Naive B cell (primary cell): ENCODE measurements around the gene TMEM217. TPM values are rescaled to one million over a fixed set of nuclear protein-coding genes. Genes with fewer than 3 reads are reported as not detected.
"Not testable (repeated sequence)": the region's sequence is repeated elsewhere in the genome, so short reads cannot be mapped to it uniquely, and the experiment has no call there.

Source experiments
- ATAC-seq, 2 donors: fragments of 150-1000 bp; cut with Tn5 transposase; 2 replicates each; pipeline ENCODE4 v1.10.0; 2021; ENCODE audit warnings: low read depth in 2 of 2, mild to moderate bottlenecking in 2 of 2, moderate library complexity in 2 of 2
- DNase-seq: peaks from one replicate; pipeline ENCODE4 v3.0.0; 2022
- H3K27ac Mint-ChIP-seq, 6 donors: one replicate each; pipeline ENCODE4 v1.8.0; 2020 to 2022; ENCODE audit warnings: mild to moderate bottlenecking in 6 of 6, mixed read lengths in 6 of 6, moderate library complexity in 5 of 6, inconsistent platforms in 2 of 6
- H3K27me3 Mint-ChIP-seq, 3 donors: one replicate each; pipeline ENCODE4 v1.8.0; 2021 to 2022; ENCODE audit warnings: mixed read lengths in 3 of 3, mild to moderate bottlenecking in 1 of 3
- H3K36me3 Mint-ChIP-seq, 2 donors: one replicate each; pipeline ENCODE4 v1.8.0; 2020 to 2022; ENCODE audit warnings: mixed read lengths in 2 of 2, inconsistent platforms in 1 of 2, mild to moderate bottlenecking in 1 of 2
- H3K4me1 Mint-ChIP-seq, 3 donors: one replicate each; pipeline ENCODE4 v1.8.0; 2020 to 2022; ENCODE audit warnings: mixed read lengths in 3 of 3, inconsistent platforms in 1 of 3, mild to moderate bottlenecking in 1 of 3, moderate library complexity in 1 of 3
- H3K4me3 Mint-ChIP-seq, 8 donors: one replicate each; pipeline ENCODE4 v1.8.0; 2020 to 2022; ENCODE audit warnings: mild to moderate bottlenecking in 8 of 8, mixed read lengths in 8 of 8, moderate library complexity in 8 of 8, inconsistent platforms in 2 of 8
- H3K9me3 Mint-ChIP-seq, 7 donors: one replicate each; pipeline ENCODE4 v1.8.0; 2020 to 2022; ENCODE audit warnings: mixed read lengths in 7 of 7, mild to moderate bottlenecking in 5 of 7, inconsistent platforms in 2 of 7, moderate library complexity in 1 of 7
- polyA plus RNA-seq, 6 donors: library from polyadenylated mRNA; unstranded; fragments of 300-500 nt; fragmentation: Illumina TruSeq; gene quantifications; one replicate each; pipeline ENCODE4 v1.2.3, GENCODE V29; 2021; ENCODE audit warnings: low read depth in 6 of 6

TMEM217 gene
- polyA plus RNA-seq, result under 1 TPM in 3 of 6 donors, not detected in 3; 0.18 to 0.96 (median 0.32) TPM

DNA sequence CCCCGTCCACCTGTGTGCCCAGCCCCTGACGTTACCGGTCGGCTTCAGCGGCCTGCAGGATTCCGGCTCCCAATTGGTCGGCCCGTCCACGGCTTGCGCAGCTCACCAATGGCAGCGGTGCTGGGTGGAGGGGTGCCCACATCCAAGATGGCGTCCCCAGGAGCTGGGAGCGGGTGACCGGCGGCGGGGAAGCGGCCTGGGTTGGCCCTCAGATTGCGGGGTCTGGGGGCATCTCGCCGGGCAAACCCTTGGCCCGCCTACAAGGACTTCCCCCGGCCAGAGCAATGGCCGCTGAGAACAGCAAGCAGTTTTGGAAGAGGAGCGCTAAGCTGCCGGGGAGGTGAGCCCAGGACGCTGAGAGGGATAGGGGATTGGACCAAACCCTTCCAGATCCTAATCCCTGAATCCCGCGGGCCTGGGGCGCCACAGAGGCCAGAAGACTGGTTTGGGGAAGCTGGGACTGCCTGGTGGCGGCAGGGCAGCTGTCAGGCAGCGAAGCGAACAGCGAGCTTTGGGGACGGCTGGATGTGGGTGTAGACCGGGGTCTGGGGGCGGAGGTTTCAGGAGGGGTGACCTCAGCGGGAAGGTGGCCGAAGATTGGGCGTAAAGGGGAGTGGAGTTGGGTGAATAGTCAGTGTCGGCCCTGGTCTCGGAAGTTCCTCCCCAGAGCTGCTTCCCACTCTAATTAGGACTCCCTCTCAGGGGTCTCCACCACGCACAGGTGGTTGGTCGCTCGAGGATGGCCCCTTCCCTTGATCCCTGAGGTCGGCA, at the start of gene TMEM217, which contains the start of gene TBC1D22B:
TMEM217 (minus strand) TSS at position 511 of the 771 bp plus-strand sequence. CDS start 39,114 bp downstream, outside the sequence.
TBC1D22B (plus strand) TSS at position 139 of the 771 bp plus-strand sequence; CDS start at position 285, 146 bp downstream.
- peak within 1 kb of the TSS; percentile 84 to 96 (median 94) for H3K4me3 Mint-ChIP-seq
- peak; percentile 98 to 99 for ATAC-seq

GRCh38 chr6:37307484-37307883, 49.5 kb upstream of the TMEM217 start:
- not testable (repeated sequence) for H3K27me3 Mint-ChIP-seq, DNase-seq, H3K27ac Mint-ChIP-seq, ATAC-seq, H3K4me3 Mint-ChIP-seq, H3K9me3 Mint-ChIP-seq, H3K4me1 Mint-ChIP-seq
- peaks cover 20 to 23% of the 10 kb centered on the region in 2 donors for H3K36me3 Mint-ChIP-seq

More for the DNA sequence above, at the start of gene TMEM217, which contains the start of gene TBC1D22B:
- Mint-ChIP-seq H3K27ac (peak within 1 kb of the TSS; percentile 93 to 99 (median 96)), H3K4me1 (peaks cover 26 to 37% (median 28%) of the 10 kb centered on the region in 3 donors), H3K36me3 (no peaks in the 10 kb centered on the region), H3K27me3 (peaks cover 0 to 5% (median 0%) of the 10 kb centered on the region in 3 donors), H3K9me3 (no peaks in the 10 kb centered on the region)
- peak; percentile 92 for DNase-seq

GRCh38 chr6:37306624-37307222, 48.8 kb upstream of the TMEM217 start:
- no peak overlapping the region for H3K4me3 Mint-ChIP-seq
- peak overlapping the region in 1 of 6 donors; percentile 7 for H3K27ac Mint-ChIP-seq

DNA sequence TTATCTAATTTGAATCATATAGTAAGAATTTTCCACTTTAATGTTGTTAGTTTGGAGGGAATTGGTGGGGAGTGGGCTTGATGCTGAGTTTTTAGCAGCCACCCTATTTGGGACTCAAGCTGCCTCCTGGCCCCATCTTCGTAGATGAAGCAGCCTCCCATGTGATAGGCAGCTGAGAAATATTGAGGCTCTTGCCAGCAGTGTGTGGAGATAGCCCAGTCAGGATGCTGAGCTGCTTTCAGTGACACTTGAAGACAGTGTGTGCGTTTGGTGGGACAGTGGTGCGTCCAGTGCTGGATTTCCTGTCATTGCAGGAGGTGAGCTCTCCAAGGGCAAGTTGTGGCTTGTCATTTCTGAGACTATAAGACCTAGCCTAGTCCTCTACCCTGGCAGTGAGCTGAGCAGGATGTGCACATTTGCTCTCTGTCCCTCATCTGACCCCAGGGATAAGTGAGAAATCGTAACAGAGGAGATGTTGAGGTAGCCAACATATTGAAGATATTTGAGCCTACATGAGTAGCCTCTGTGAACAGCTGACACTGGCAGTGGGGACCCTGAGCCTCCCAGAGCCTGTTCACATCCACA, 48.0 kb upstream of the TMEM217 start:
- ATAC-seq, result no peak
- peaks cover 23 to 30% of the 10 kb centered on the region in 2 donors for H3K36me3 Mint-ChIP-seq
- peaks cover 0 to 10% (median 4%) of the 10 kb centered on the region in 3 donors for H3K4me1 Mint-ChIP-seq
- H3K9me3 Mint-ChIP-seq, result no peaks in the 10 kb centered on the region
- H3K4me3 Mint-ChIP-seq, result no peak overlapping the region
- H3K27ac Mint-ChIP-seq, result no peak overlapping the region
- DNase-seq, result no peak
- no peaks in the 10 kb centered on the region for H3K27me3 Mint-ChIP-seq

More at GRCh38 chr6:37306624-37307222, 48.8 kb upstream of the TMEM217 start:
- ATAC-seq, result no peak
- Mint-ChIP-seq H3K9me3 (no peaks in the 10 kb centered on the region), H3K27me3 (no peaks in the 10 kb centered on the region), H3K4me1 (peaks cover 0 to 10% (median 4%) of the 10 kb centered on the region in 3 donors), H3K36me3 (peaks cover 23 to 24% of the 10 kb centered on the region in 2 donors)
- DNase-seq, result no peak

DNA sequence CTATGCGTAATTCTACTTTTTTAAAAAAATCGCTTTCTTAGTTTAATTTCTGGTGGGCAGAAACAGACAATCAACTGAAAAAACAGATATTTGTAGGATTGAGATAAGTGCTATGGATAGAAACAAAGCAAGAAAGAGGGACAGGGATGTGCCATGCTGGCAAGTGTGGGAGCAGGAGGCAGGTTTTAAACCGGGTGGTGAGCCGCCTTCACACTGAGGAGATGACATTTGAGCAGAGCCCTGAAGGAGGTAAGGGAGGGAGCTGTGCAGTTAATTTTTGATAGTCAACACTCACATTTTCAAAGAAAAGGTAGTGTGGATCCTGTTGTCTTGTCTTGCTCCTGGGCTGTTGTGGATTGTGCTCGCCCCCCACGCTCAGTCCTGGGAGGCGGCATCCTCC, 46.8 kb upstream of the TMEM217 start:
- Mint-ChIP-seq H3K9me3 (no peaks in the 10 kb centered on the region), H3K4me3 (no peak overlapping the region), H3K4me1 (peaks cover 0 to 10% (median 4%) of the 10 kb centered on the region in 3 donors), H3K27me3 (no peaks in the 10 kb centered on the region), H3K36me3 (peaks cover 23 to 30% of the 10 kb centered on the region in 2 donors), H3K27ac (no peak overlapping the region)
- ATAC-seq, result no peak
- no peak for DNase-seq

DNA sequence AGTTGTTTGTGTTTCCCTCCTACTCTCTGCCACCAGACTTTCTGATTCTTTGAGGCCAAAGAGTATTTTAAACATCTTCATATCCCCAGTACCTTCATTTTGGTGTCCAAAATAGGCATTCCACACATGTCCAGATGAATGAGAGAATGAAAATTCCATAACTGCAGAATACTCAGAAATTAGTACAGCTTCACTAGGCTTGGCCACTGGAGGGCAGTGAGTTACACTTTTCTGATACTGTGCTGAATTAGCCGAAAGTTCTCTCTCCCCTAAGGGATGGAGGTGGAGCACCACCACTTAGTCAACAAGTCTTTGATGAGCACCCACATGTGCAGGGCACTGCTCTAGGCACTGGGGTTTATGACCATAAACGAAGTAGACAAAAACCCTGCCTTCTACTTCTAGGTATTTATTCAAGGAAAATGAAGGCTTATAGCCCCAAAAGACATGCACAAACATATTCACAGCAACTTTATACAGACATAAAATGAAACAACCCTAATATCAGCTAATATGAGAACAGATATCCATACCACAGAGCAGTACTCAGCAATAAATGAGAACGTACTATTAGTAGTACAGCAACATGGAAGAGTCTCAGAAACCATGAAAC, 46.1 kb upstream of the TMEM217 start:
- no peak for DNase-seq
- peak; percentile 43 to 47 for ATAC-seq
- Mint-ChIP-seq H3K9me3 (no peaks in the 10 kb centered on the region), H3K4me3 (peak overlapping the region in 1 of 8 donors; percentile 39), H3K4me1 (peaks cover 0 to 10% (median 4%) of the 10 kb centered on the region in 3 donors), H3K27ac (peak overlapping the region in 2 of 6 donors; percentile 36 to 39), H3K27me3 (no peaks in the 10 kb centered on the region), H3K36me3 (peaks cover 23 to 36% of the 10 kb centered on the region in 2 donors)

DNA sequence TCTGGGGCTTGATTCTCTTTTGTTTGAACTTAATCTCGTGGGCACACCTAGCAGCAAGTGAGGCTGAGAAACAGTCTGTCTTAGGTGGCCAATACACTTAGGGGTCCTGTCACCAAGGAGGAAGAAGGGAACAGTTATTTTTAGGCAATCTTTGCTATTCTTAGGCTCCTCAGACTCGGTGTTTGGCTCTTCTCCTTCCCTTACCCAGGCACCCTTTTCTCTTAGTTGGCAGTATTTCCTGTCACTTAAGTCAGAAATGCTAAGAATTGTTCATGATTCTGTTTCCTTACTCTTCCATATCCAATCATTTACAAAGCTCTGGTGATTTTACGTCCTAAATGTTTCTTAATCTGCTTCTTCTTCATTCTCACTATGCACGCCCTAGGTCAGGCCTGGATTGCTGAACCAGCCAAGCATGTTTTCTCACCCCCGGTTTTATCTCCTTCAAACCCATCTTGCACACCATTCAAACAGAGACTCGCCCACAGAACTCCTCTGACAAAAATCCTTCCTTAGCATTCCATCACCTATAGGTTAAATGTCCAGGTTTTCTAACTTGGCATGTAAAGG, 45.2 kb upstream of the TMEM217 start:
- H3K27me3 Mint-ChIP-seq, result no peaks in the 10 kb centered on the region
- peak overlapping the region in 1 of 8 donors; percentile 76 for H3K4me3 Mint-ChIP-seq
- no peak for ATAC-seq
- DNase-seq, result no peak
- peaks cover 0 to 10% (median 4%) of the 10 kb centered on the region in 3 donors for H3K4me1 Mint-ChIP-seq
- H3K36me3 Mint-ChIP-seq, result peaks cover 23 to 36% of the 10 kb centered on the region in 2 donors
- H3K27ac Mint-ChIP-seq, result peak overlapping the region in 3 of 6 donors; percentile 9 to 39 (median 36)
- H3K9me3 Mint-ChIP-seq, result no peaks in the 10 kb centered on the region

- no peaks in the 10 kb centered on the region for H3K9me3 Mint-ChIP-seq
- DNase-seq (no peak), ATAC-seq (no peak)
- H3K4me3 Mint-ChIP-seq, result no peak overlapping the region
- peak overlapping the region in 1 of 6 donors; percentile 37 for H3K27ac Mint-ChIP-seq
- no peaks in the 10 kb centered on the region for H3K27me3 Mint-ChIP-seq
- peaks cover 0 to 10% (median 4%) of the 10 kb centered on the region in 3 donors for H3K4me1 Mint-ChIP-seq
- peaks cover 23 to 43% of the 10 kb centered on the region in 2 donors for H3K36me3 Mint-ChIP-seq
These were observed 44.2 kb upstream of the TMEM217 start for GRCh38 chr6:37302086-37302686.

GRCh38 chr6:37299990-37300389, 42.0 kb upstream of the TMEM217 start:
- Mint-ChIP-seq H3K4me1 (peaks cover 0 to 10% (median 4%) of the 10 kb centered on the region in 3 donors), H3K36me3 (peaks cover 29 to 53% of the 10 kb centered on the region in 2 donors)

GRCh38 chr6:37298958-37299357, 41.0 kb upstream of the TMEM217 start:
- H3K4me3 Mint-ChIP-seq, result no peak overlapping the region
- ATAC-seq (no peak), DNase-seq (no peak)
- peaks cover 0 to 10% (median 4%) of the 10 kb centered on the region in 3 donors for H3K4me1 Mint-ChIP-seq
- no peaks in the 10 kb centered on the region for H3K27me3 Mint-ChIP-seq
- H3K9me3 Mint-ChIP-seq, result peaks cover 0 to 2% (median 0%) of the 10 kb centered on the region in 7 donors
- no peak overlapping the region for H3K27ac Mint-ChIP-seq
- peaks cover 21 to 44% of the 10 kb centered on the region in 2 donors for H3K36me3 Mint-ChIP-seq

More at GRCh38 chr6:37299990-37300389, 42.0 kb upstream of the TMEM217 start:
- Mint-ChIP-seq H3K4me3 (no peak overlapping the region), H3K27ac (no peak overlapping the region), H3K27me3 (no peaks in the 10 kb centered on the region), H3K9me3 (peaks cover 0 to 2% (median 0%) of the 10 kb centered on the region in 7 donors)
- ATAC-seq (no peak), DNase-seq (no peak)

DNA sequence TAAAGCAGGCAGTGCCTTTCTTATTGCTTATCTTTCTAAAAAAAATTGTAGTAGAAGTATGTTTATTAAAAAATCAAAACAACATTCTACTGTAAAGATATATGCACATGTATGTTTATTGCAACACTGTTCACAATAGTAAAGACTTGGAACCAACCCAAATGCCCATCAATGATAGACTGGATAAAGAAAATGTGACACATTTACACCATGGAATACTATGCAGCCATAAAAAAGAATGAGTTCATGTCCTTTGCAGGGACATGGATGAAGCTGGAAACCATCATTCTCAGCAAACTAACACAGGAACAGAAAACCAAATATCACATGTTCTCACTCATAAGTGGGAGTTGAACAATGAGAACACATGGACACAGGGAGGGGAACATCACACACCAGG, 39.7 kb upstream of the TMEM217 start:
- H3K36me3 Mint-ChIP-seq, result peaks cover 16 to 44% of the 10 kb centered on the region in 2 donors
- not testable (repeated sequence) for DNase-seq, H3K4me1 Mint-ChIP-seq, H3K27me3 Mint-ChIP-seq, H3K27ac Mint-ChIP-seq, ATAC-seq, H3K4me3 Mint-ChIP-seq, H3K9me3 Mint-ChIP-seq

GRCh38 chr6:37293426-37293825, 35.5 kb upstream of the TMEM217 start:
- no peak for DNase-seq
- no peak for ATAC-seq
- Mint-ChIP-seq H3K4me3 (no peak overlapping the region), H3K27ac (no peak overlapping the region), H3K36me3 (peaks cover 31 to 53% of the 10 kb centered on the region in 2 donors), H3K9me3 (peaks cover 0 to 2% (median 0%) of the 10 kb centered on the region in 7 donors), H3K27me3 (no peaks in the 10 kb centered on the region), H3K4me1 (peaks cover 0 to 5% (median 0%) of the 10 kb centered on the region in 3 donors)
